IMR-90 (cell line): ENCODE measurements around the gene TAB2. TPM values are rescaled to one million over a fixed set of nuclear protein-coding genes. Genes with fewer than 3 reads are reported as not detected.

Experiments used
- ATAC-seq: fragments of 200-7000 bp; cut with Tn5 transposase; 2 replicates; pipeline ENCODE4 v1.9.1; 2020; ENCODE audit warnings: low read depth, mild to moderate bottlenecking, moderate library complexity
- BruUV-seq: library from RNA; stranded (reverse); fragments of 400-500 nt; replicated peaks from 2 replicates; lab custom pipeline; 2021; lab: Mats Ljungman, UMichigan
- CTCF ChIA-PET: fragments of 300-600 bp; formaldehyde crosslinking; extraction: SDS; loops from one replicate; lab custom pipeline; 2021; ENCODE audit warnings: antibody characterized with exemption; lab: Yijun Ruan, JAX
- POLR2A ChIA-PET: fragments of 300-600 bp; sonication (Branson Sonifier 250); formaldehyde crosslinking; loops from one replicate; lab custom pipeline; 2022; ENCODE audit warnings: antibody characterized with exemption; ENCODE audit not compliant: unreplicated experiment; lab: Charles Lee
- DNase-seq: peaks from one replicate; pipeline ENCODE4 v3.0.0; 2013
- H2AFZ ChIP-seq: replicated peaks from 2 replicates; pipeline ENCODE3; 2013; ENCODE audit warnings: low read length, mild to moderate bottlenecking; ENCODE audit not compliant: poor library complexity
- H2AK5ac ChIP-seq: 2 replicates; pipeline ENCODE4 v1.6.1; 2013; ENCODE audit warnings: low read depth, low read length, inconsistent platforms
- H2AK9ac ChIP-seq: replicated peaks from 2 replicates; pipeline ENCODE3; 2013; ENCODE audit warnings: mild to moderate bottlenecking, low read depth, low read length, moderate library complexity; ENCODE audit not compliant: poor library complexity
- H2BK120ac ChIP-seq: 2 replicates; pipeline ENCODE4 v1.6.1; 2013; ENCODE audit warnings: low read depth, low read length, inconsistent platforms
- H2BK15ac ChIP-seq: 3 replicates; pipeline ENCODE4 v1.6.1; 2013; ENCODE audit warnings: low read depth, low read length, inconsistent platforms
- H2BK20ac ChIP-seq: 2 replicates; pipeline ENCODE4 v1.6.1; 2013; ENCODE audit warnings: low read depth, mild to moderate bottlenecking, inconsistent platforms, low read length, moderate library complexity
- H2BK5ac ChIP-seq: 2 replicates; pipeline ENCODE4 v1.6.1; 2013; ENCODE audit warnings: mild to moderate bottlenecking, low read depth, low read length, inconsistent platforms; ENCODE audit not compliant: poor library complexity, severe bottlenecking
- H3K14ac ChIP-seq: replicated peaks from 2 replicates; pipeline ENCODE4 v1.6.1; 2013; ENCODE audit warnings: low read depth, low read length, inconsistent platforms
- H3K18ac ChIP-seq: 2 replicates; pipeline ENCODE4 v1.6.1; 2013; ENCODE audit warnings: low read depth, low read length, control low read depth
- H3K23ac ChIP-seq: 2 replicates; pipeline ENCODE4 v1.6.1; 2013; ENCODE audit warnings: low read depth, low read length, inconsistent platforms
- H3K27ac ChIP-seq: 2 replicates; pipeline ENCODE4 v1.5.1; 2013; ENCODE audit warnings: mild to moderate bottlenecking, control low read depth, low read length; ENCODE audit not compliant: insufficient read depth
- H3K27me3 ChIP-seq: 2 replicates; pipeline ENCODE4 v1.6.1; 2013; ENCODE audit warnings: low read length; ENCODE audit not compliant: control insufficient read depth, insufficient read depth
- H3K36me3 ChIP-seq: 2 replicates; pipeline ENCODE4 v1.6.1; 2013; ENCODE audit warnings: low read length, mixed read lengths; ENCODE audit not compliant: control insufficient read depth, insufficient read depth
- H3K4ac ChIP-seq: 2 replicates; pipeline ENCODE4 v1.6.1; 2013; ENCODE audit warnings: low read depth, low read length, inconsistent platforms
- H3K4me1 ChIP-seq: 2 replicates; pipeline ENCODE4 v1.6.1; 2013; ENCODE audit warnings: low read length, mixed read lengths; ENCODE audit not compliant: control insufficient read depth, insufficient read depth
- H3K4me2 ChIP-seq: 2 replicates; pipeline ENCODE4 v1.6.1; 2013; ENCODE audit warnings: low read depth, mild to moderate bottlenecking, control low read depth, low read length, moderate library complexity
- H3K4me3 ChIP-seq: 2 replicates; pipeline ENCODE4 v1.5.1; 2013; ENCODE audit warnings: low read depth, mild to moderate bottlenecking, control low read depth, low read length, moderate library complexity; ENCODE audit not compliant: insufficient read depth
- H3K56ac ChIP-seq: 2 replicates; pipeline ENCODE4 v1.6.1; 2013; ENCODE audit warnings: low read length, inconsistent platforms; ENCODE audit not compliant: insufficient read depth; ENCODE audit errors: extremely low read depth
- H3K79me1 ChIP-seq, 2 experiments: 2 replicates each; pipeline ENCODE4 v1.6.1; 2013; ENCODE audit warnings: low read length in 2 of 2, inconsistent platforms in 1 of 2, low read depth in 1 of 2
- H3K9ac ChIP-seq: 2 replicates; pipeline ENCODE4 v1.6.1; 2013; ENCODE audit warnings: low read depth, low read length, control low read depth
- H3K9me1 ChIP-seq: 2 replicates; pipeline ENCODE4 v1.6.1; 2013; ENCODE audit warnings: low read length, inconsistent platforms; ENCODE audit not compliant: insufficient read depth
- H3K9me3 ChIP-seq: 2 replicates; pipeline ENCODE4 v1.6.1; 2013; ENCODE audit warnings: low read length; ENCODE audit not compliant: control insufficient read depth, insufficient read depth
- H4K20me1 ChIP-seq: 2 replicates; pipeline ENCODE4 v1.6.1; 2013; ENCODE audit warnings: low read length, inconsistent platforms; ENCODE audit not compliant: insufficient read depth
- H4K5ac ChIP-seq: 2 replicates; pipeline ENCODE4 v1.6.1; 2013; ENCODE audit warnings: mild to moderate bottlenecking, low read depth, low read length, control low read depth
- H4K8ac ChIP-seq, 2 experiments: 2 replicates each; pipeline ENCODE4 v1.6.1; 2013; ENCODE audit warnings: low read depth in 2 of 2, low read length in 2 of 2, control low read depth in 1 of 2, inconsistent platforms in 1 of 2
- H4K91ac ChIP-seq: 2 replicates; pipeline ENCODE4 v1.6.1; 2013; ENCODE audit warnings: low read depth, low read length, inconsistent platforms; ENCODE audit not compliant: insufficient read depth
- BHLHE40 ChIP-seq: fragments of 150-350 bp; IDR thresholded peaks from 2 replicates; pipeline ENCODE4 v1.6.1; 2016; ENCODE audit warnings: mild to moderate bottlenecking, low read depth, low read length
- CEBPB ChIP-seq: IDR thresholded peaks from 2 replicates; pipeline ENCODE4 v1.6.1; 2012; ENCODE audit warnings: low read depth, low read length, improper control_type of control experiment
- CHD1 ChIP-seq: IDR thresholded peaks from 2 replicates; pipeline ENCODE4 v1.6.1; 2012; ENCODE audit warnings: low read depth, low read length, improper control_type of control experiment
- FOS ChIP-seq: fragments of 150-350 bp; IDR thresholded peaks from 2 replicates; pipeline ENCODE4 v1.6.1; 2016; ENCODE audit warnings: low read depth, low read length
- MAFK ChIP-seq: IDR thresholded peaks from 2 replicates; pipeline ENCODE4 v1.6.1; 2012; ENCODE audit warnings: low read depth, low read length, improper control_type of control experiment
- MXI1 ChIP-seq: IDR thresholded peaks from 2 replicates; pipeline ENCODE4 v1.6.1; 2012; ENCODE audit warnings: low read depth, mild to moderate bottlenecking, low read length, moderate library complexity, borderline replicate concordance
- POLR2A ChIP-seq: IDR thresholded peaks from 2 replicates; pipeline ENCODE4 v1.6.1; 2012; ENCODE audit warnings: mild to moderate bottlenecking, low read depth, low read length
- RAD21 ChIP-seq: IDR thresholded peaks from 2 replicates; pipeline ENCODE4 v1.6.1; 2012; ENCODE audit warnings: low read length, improper control_type of control experiment
- RCOR1 ChIP-seq: IDR thresholded peaks from 2 replicates; pipeline ENCODE4 v1.6.1; 2012; ENCODE audit warnings: mild to moderate bottlenecking, low read length, improper control_type of control experiment; ENCODE audit not compliant: insufficient replicate concordance
- RFX5 ChIP-seq: IDR thresholded peaks from 2 replicates; pipeline ENCODE4 v1.8.0; 2012; ENCODE audit warnings: low read depth, mild to moderate bottlenecking, low read length, moderate library complexity
- SMC3 ChIP-seq: fragments of 150-350 bp; IDR thresholded peaks from 2 replicates; pipeline ENCODE4 v1.6.1; 2016; ENCODE audit warnings: low read depth, mild to moderate bottlenecking, antibody characterized with exemption, low read length, moderate library complexity
- WGBS, 2 experiments: methylation state at CpG; one replicate each; pipeline versions ENCODE4 v1.1.5 to v1.1.7; 2013; ENCODE audit warnings: missing lambda C conversion rate in 2 of 2; ENCODE audit not compliant: insufficient read length in 1 of 2; ENCODE audit errors: extremely low coverage in 2 of 2; 5-methylcytosine and 5-hydroxymethylcytosine counted together
- dilution Hi-C: fragments of 300-500 bp; cut with HindIII; formaldehyde crosslinking; loops from one replicate; pipeline ENCODE4 v1.14.3; 2018; ENCODE audit warnings: low sequenced_read_pairs; ENCODE audit not compliant: unreplicated experiment
- in situ Hi-C: fragments of 300-500 bp; cut with MboI; formaldehyde crosslinking; loops from 3 replicates; pipeline ENCODE4 v1.14.3; 2019; ENCODE audit warnings: low sequenced_read_pairs, inconsistent platforms, mixed read lengths
- intact Hi-C: fragments of 100-400 bp; cut with micrococcal nuclease; formaldehyde crosslinking; loops from 2 replicates; pipeline ENCODE4 v1.10.0; 2022
- polyA plus RNA-seq, 3 experiments: library from polyadenylated mRNA; depleted of rRNA; stranded (reverse); fragments of >200 nt; gene quantifications; 2 replicates each; pipeline ENCODE4 v1.2.3, GENCODE V29; 2012; ENCODE audit warnings: low replicate concordance in 1 of 3
- total RNA-seq: library from RNA; depleted of rRNA; stranded (reverse); fragments of >200 nt; gene quantifications from 2 replicates; pipeline ENCODE4 v1.2.3, GENCODE V29; 2012
- TF ChIP-seq, protein P1 (sequence below): fragments of 150-350 bp; IDR thresholded peaks from 2 replicates; pipeline ENCODE4 v1.6.1; 2016; ENCODE audit warnings: low read depth, mild to moderate bottlenecking, low read length, moderate library complexity, borderline replicate concordance
- TF ChIP-seq, protein P2 (sequence below): fragments of 150-350 bp; IDR thresholded peaks from 2 replicates; pipeline ENCODE4 v1.6.1; 2017; ENCODE audit warnings: mild to moderate bottlenecking, antibody characterized with exemption, low read length, low read depth

TAB2 gene
- total and polyA plus RNA-seq, 2 of the 4 experiments (the other 2 are of a cell fraction): 20.8 to 25.3 TPM

DNA sequence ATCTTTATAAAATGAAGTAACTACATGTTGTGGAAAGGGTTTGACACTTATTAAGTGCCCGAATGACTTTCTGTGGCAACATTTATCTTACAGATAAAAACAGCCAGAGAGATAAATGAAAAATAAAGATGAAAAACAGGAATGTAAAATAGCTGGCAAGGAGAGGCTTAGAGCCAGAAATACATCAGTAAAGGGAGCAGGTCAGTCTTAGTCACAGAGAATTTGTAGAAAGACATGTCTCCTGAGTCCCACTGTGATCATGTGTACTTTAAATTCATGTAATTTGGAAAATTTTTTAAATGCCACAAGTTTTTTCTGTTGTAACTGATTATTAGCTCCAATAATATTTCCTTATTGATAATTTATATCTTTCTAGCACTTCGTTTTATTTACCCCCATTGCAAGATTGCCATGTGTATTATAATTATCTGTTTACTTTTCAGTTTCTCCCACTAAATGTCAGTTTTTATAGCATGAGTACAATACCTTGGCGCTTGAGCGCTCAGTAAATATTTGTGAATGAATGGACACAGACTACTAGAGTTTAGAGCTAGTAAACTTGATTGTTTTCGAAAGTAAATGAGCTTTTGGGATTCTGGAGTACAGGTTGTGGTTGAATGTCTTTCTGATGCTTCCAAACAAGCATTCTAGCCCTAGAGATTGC is 15.2 kb downstream of the TAB2 start:
- H2AK5ac ChIP-seq: no peak overlapping the region
- no TSS peak for BruUV-seq
- in situ Hi-C loops: no loop called here

More for the DNA sequence above, 15.2 kb downstream of the TAB2 start:
- H3K79me1 ChIP-seq: peaks cover 9 to 60% of the 10 kb centered on the region in 2 experiments; a peak in 3 of 4 replicates
- 100% methylated on average over 1 of the region's 5 CpGs; no CpG with 5 or more reads in 1 of the 2 experiments for WGBS, 2 experiments
- no peak overlapping the region for H2BK5ac ChIP-seq
- peaks cover 89% of the 10 kb centered on the region for H4K20me1 ChIP-seq
- peaks cover 16% of the 10 kb centered on the region for H3K4me1 ChIP-seq
- TF ChIP-seq SMC3: no peak
- TF ChIP-seq CEBPB: no peak
- TF ChIP-seq POLR2A: no peak
- TF ChIP-seq RFX5: no peak
- TF ChIP-seq BHLHE40: no peak
- no peak for TF ChIP-seq RAD21
- TF ChIP-seq, protein P1, sequence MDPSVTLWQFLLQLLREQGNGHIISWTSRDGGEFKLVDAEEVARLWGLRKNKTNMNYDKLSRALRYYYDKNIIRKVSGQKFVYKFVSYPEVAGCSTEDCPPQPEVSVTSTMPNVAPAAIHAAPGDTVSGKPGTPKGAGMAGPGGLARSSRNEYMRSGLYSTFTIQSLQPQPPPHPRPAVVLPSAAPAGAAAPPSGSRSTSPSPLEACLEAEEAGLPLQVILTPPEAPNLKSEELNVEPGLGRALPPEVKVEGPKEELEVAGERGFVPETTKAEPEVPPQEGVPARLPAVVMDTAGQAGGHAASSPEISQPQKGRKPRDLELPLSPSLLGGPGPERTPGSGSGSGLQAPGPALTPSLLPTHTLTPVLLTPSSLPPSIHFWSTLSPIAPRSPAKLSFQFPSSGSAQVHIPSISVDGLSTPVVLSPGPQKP: no peak
- no peak for TF ChIP-seq MXI1
- TF ChIP-seq, protein P2, sequence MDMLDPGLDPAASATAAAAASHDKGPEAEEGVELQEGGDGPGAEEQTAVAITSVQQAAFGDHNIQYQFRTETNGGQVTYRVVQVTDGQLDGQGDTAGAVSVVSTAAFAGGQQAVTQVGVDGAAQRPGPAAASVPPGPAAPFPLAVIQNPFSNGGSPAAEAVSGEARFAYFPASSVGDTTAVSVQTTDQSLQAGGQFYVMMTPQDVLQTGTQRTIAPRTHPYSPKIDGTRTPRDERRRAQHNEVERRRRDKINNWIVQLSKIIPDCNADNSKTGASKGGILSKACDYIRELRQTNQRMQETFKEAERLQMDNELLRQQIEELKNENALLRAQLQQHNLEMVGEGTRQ: no peak
- no peak for TF ChIP-seq RCOR1
- no peak for TF ChIP-seq FOS
- no peak for TF ChIP-seq MAFK
- TF ChIP-seq CHD1: no peak
- H2BK15ac ChIP-seq: no peak overlapping the region
- peaks cover 14% of the 10 kb centered on the region for H3K9me1 ChIP-seq
- no peak overlapping the region for H2AFZ ChIP-seq
- H3K27me3 ChIP-seq: no peaks in the 10 kb centered on the region
- H3K4me3 ChIP-seq: no peak overlapping the region
- no peak overlapping the region for H3K56ac ChIP-seq
- CTCF ChIA-PET: interaction anchor here (0.7 to 1.2 kb wide), 2 partner anchors 14 to 114 kb away, joined by 3 read pairs; no protein-coding TSS in a partner anchor
- H4K5ac ChIP-seq: no peak overlapping the region
- no peak overlapping the region for H3K27ac ChIP-seq
- no peak overlapping the region for H2BK120ac ChIP-seq
- H3K9me3 ChIP-seq: no peaks in the 10 kb centered on the region
- 0 out of 2 replicates have a peak overlapping the region, but pooled peaks have one; percentile 17 for H3K23ac ChIP-seq
- no peak overlapping the region for H3K9ac ChIP-seq
- no peak overlapping the region for H4K8ac ChIP-seq
- intact Hi-C loops: no loop called here
- H3K4ac ChIP-seq: no peak overlapping the region
- ATAC-seq: no peak
- DNase-seq: no peak
- H3K4me2 ChIP-seq: no peak overlapping the region
- POLR2A ChIA-PET: no interaction called here
- H3K18ac ChIP-seq: no peak overlapping the region
- H3K36me3 ChIP-seq: no peaks in the 10 kb centered on the region
- dilution Hi-C loops: no loop called here
- H2AK9ac ChIP-seq: no peak overlapping the region
- no peak overlapping the region for H2BK20ac ChIP-seq
- no peak overlapping the region for H4K91ac ChIP-seq
- no peak overlapping the region for H3K14ac ChIP-seq
